Stromal cell of bone marrow (primary cell): Measurements from ENCODE around the gene PGC.

Source experiments
- DNase-seq: peaks from one replicate; pipeline ENCODE4 v3.0.0-alpha.2; 2012; ENCODE audit warnings: low read depth

Gene PGC

DNA sequence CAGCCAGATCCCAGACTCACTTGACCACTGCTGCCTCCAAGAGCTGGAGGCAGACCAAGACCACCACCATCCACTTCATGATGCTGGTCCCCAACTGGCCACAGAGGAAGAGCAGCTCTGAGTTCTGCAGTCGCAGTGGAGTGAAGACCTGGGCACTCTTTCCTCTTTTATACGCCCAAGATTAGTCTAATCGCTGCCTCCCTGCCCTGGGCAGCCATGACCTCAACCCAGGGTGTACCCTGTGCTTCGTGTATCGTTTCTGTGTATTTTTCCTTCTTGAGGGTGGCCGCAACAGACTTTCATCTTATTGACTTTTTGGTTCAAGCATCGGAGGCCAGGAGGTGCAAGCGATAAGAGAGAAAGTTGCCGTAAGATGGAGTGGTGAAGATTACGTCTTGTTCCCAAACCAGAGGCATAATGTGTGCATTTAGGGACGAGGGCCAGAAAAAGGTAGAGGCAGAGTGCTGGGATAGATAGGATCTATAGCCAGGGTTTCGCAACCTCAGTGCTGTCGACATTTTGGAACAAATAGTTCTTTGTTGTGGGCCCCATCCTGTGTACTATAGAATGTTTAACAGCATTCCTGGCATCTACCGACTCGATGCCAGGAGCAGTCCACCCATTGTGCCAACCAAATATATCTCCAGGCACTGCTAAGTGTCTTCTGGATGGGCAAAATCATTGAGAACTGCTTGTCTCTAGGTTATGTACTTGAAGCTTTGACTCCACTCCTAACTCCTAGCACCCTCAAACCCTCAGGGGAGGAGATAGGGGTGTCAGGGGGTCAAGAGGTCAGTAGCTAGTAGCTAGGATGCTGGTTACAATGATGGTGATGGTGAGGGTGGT, at the start of gene PGC:
Gene PGC, minus strand, starts transcription at position 142 of the 846 bp plus-strand sequence. Its CDS starts 63 bp downstream, at position 79.
- no peak for DNase-seq

DNA sequence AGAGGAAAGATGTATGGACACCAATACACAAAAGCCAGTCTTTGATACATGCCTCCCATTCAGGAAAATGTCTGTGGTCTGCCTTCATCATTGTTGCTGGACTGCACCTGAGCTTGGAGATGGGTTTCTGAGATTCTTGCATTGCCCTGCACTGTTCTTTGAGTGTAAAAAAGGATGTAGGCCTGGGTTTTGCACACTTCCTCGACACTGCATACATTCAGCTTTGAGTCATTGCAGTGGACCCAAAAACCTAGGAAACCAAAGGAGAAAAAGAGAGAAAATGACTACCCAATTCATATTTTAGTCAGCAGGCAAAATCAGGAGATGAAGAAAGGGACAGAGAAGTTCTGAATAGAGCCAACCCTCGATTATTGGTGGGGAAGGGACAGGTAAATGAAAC, 49.3 kb upstream of the PGC start:
- no peak for DNase-seq

DNA sequence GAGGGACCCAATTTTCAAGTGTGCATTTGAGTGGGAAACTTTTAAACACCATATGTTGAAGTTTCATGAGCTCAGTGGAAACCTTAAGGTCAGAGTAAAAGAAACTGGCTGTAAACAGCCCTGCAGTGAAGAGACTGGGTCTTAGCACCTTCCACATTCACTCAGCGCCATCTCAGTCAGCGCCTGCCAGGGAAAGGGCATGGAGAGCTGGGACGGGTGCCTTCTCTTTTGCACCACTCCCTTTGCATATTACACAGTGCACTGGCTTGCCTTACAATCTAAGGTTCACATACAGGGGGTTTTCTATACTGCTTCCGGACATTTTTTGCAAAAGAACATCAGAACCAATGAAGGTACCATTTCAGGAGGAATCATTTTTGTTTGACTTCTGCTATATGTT, 44.8 kb upstream of the PGC start:
- DNase-seq: no peak

DNA sequence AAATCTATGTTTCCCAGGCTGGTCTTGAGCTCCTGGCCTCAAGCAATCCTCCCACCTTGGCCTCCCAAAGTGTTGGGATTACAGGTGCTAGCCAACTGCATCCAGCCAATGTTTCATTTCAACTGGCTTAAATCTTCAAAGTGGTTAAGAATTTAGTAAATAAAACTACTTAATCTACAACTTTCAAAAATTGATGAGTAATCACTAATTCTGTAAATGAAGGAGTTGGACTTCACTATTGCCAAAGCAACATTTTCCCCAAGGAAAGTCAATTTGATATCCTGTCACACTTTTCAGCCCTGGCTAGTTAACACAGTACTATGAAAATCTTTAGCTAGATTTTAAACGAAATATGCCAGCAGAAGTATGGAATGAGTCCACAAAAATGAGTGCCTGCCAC, 44.1 kb upstream of the PGC start:
- DNase-seq: no peak

DNA sequence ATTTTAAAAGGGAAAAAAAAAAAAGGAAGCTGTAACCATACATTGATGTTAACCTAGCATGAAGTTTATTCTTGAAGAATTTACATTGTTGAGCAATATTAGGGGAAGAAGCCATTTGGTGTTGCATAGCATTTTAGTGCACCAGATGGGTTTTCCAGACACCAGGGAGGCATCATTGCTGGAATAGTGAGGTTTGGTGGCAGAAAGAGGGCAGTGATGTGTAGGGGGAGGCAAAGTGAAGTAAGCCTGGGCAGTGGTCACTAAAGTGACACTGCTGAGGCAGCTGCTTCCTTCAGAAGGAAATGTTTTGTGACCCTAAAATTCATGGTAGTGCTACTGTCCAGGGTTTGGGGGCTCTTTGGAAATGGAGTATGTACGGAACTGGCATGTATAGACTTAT, 42.8 kb upstream of the PGC start:
- DNase-seq: no peak

DNA sequence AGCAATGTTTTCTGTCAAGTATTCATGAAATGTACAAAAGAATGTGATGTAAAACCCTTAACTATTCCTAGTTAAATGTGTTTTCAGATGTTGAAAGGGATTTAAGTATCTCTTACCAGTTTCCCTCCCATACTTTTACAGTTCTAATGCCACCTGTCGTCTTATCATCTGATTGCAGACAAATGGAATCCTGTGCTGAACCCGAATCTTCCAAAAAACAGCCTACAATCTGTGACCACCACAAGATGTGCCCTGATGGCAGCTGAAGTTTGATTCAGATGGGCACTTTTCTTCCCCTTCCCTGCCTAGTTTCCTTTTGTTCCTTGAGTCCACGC, 42.2 kb upstream of the PGC start:
- DNase-seq: no peak

DNA sequence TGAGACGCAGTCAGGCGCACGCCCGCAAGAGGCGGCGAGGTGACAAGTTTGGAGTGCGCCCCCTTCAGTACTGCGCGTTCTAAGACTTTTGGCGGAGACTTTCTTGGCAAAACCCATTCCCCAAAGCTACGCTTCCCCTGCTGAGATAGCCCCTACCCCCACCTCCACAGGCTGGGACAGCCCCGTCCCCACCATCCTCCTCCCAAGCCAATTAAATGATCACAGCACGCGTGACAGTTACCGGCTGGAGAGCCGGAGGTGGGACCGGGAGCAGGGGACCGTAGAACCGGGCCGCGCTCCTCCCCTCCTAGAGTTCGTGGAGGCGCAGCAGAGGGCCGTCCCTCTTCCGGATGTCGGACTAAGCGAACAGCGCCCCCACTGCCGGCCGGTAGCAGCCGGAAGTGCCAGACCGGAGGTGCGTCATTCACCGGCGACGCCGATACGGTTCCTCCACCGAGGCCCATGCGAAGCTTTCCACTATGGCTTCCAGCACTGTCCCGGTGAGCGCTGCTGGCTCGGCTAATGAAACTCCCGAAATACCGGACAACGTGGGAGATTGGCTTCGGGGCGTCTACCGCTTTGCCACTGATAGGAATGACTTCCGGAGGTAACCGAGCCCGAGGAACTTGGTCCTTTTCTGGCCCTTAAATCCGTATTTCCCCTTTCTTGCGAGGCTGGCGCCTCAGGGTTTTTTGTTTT, 40.2 kb upstream of the PGC start, which contains the start of gene TOMM6:
Gene TOMM6, plus strand, starts transcription at position 476 of the 699 bp plus-strand sequence. Its CDS starts 4 bp downstream, at position 480.
- peak; percentile 86 for DNase-seq

DNA sequence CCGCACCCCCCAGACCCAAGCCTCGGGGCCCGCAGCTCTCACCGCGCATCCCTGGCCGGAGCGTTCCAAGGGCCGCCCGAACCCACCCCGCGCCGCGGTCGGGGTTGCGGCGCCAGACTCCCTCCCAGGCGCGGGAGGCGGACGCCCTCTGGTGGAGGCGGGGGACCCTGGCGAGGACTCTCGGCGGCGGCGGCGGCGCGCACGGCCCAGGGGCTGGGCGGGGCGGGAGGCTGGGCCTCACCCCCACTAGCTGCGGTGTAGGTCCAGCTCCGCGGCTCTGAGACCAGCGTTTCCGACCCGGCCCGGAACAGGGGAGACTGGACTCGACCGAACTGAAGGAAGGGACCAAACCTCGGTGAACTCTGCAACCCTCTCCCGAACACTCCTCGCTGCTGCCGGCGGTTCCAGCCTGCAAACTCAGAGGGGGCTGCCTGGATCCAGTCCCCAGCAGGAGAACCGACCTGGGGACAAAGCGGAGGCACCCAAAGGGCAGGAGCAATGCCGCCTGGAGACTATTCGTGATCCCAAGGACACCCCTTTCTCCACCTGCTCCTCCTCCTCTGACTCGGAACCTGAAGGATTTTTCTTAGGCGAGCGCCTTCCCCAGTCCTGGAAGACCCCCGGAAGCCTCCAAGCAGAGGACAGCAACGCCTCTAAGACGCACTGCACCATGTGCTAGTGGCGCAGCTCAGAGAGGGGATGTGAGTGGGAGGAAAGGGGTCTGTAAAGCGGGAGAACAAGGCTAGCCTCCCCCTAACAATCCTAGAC, 39.4 kb upstream of the PGC start:
- peak; percentile 64 for DNase-seq

DNA sequence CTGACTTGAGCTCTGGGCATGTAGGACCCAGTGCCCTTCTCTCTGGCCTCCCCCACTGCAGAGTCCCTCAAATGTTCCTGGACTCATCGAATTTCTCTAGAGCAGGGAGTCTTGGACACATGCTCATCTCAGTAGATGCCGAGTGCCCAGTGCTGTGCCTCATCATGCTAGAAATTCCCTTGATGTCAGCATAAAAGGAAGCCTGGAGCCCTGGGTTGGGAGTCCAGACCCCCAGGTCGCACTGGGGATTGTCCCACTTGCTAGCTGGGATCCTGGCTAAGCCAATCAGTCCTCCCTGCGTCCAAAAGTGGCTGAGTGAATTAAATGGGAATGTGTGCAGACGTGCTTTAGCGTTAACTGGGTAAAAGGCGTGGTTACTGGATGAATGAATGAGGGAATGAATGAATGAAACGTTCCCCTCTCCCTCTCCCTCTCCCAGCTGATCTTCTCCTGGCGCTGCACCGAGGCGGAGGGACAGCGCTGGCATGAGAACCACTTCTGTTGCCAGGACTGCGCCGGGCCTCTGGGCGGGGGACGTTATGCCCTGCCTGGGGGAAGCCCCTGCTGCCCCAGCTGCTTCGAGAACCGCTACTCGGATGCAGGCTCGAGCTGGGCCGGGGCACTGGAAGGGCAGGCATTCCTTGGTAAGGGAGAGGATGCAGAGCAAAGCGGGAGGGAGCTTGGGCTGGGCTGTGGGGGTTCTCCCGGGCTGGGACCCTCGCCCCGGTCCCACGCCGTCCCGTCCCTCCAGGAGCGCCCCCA, 38.7 kb upstream of the PGC start:
- DNase-seq: no peak

DNA sequence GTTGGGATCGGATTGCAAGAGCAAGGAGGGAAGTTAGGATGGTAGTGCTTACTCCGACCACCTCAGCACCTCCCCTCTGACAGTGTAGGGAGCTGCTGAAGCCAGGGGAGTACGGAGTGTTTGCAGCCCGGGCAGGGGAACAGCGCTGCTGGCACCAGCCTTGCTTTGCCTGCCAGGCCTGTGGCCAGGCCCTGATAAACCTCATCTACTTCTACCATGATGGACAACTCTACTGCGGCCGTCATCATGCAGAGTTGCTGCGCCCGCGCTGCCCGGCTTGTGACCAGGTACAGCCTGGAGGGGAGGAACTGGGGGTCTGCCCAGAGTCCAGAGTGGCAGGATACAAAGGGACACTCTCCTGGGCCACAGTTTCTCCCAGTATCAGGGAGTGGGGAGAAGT, 38.1 kb upstream of the PGC start:
- DNase-seq: no peak

DNA sequence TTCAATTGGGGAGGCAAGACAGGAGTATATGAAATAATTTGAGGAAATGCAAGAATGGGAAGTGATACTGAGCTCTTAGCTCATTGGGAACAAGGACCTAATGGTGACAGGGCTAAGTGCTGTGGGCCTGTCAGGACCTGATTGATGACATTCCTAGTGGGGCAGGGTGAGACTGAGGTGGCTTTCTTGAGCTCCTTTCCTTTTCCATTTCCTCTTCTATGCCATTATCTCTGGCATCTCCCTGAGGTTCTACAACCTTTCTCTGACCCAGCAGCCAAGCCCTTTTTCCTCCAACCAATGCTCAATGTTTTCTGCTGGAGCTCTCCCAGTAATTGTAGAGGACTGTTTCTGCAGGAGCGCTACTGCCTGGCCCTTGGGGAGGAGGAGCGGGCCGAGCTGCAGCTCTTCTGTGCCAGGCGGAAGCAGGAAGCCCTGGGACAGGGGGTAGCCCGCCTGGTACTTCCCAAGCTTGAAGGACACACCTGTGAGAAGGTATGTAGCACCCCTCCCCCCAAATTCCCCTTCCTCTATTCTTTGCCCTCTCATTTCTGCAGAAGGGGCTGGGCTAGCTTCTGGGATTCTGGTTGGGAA, 37.5 kb upstream of the PGC start:
- no peak for DNase-seq

DNA sequence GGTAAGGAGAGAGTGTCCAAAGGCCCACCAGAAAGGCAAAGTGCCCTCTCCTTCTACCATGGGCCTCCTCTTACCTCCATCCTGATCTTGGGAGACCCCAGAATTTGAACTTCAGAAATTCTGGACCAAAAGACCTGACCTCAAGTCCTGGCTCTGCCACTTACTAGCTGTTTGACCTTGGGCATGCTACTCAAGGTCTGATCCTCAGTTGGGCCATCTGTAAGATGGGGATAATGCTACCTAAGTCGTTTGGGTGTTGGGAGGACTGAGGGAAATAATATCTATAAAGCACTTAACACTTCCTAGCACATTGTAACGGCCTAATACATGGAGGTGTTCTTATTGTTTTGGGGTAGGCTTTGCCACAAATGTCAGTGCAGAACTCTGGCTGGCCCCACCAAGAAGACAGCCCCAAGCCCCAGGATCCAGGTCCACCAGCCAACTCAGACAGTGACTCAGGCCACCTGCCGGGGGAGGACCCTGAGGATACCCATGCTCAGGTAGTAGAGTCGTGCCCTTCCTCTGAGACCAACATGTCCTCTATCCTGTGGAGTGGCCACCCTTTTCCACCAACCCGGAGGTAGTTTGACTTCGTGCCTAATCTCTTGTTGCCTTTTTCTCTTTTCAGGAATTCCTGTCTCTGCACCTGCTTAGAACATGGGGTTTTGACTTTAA, 36.0 kb upstream of the PGC start:
- DNase-seq: no peak

DNA sequence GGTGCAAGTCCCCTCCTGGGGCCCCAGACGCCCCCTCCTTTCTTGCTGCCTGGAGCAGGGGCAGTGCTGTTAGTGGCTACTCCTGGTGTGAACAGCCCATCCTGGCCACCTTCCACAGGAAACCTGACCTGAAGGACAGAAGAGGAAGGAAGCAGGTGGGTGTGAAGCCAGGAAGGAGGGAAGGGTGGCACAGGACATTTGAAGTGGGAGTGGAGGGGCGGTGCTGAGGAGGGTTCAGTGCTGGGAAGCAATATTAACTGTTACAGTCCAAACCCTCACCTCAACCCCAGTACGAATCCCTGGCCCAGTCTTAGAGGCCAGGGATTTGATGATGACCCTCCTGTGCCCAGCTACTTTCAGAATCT, 34.2 kb upstream of the PGC start:
- DNase-seq: no peak

DNA sequence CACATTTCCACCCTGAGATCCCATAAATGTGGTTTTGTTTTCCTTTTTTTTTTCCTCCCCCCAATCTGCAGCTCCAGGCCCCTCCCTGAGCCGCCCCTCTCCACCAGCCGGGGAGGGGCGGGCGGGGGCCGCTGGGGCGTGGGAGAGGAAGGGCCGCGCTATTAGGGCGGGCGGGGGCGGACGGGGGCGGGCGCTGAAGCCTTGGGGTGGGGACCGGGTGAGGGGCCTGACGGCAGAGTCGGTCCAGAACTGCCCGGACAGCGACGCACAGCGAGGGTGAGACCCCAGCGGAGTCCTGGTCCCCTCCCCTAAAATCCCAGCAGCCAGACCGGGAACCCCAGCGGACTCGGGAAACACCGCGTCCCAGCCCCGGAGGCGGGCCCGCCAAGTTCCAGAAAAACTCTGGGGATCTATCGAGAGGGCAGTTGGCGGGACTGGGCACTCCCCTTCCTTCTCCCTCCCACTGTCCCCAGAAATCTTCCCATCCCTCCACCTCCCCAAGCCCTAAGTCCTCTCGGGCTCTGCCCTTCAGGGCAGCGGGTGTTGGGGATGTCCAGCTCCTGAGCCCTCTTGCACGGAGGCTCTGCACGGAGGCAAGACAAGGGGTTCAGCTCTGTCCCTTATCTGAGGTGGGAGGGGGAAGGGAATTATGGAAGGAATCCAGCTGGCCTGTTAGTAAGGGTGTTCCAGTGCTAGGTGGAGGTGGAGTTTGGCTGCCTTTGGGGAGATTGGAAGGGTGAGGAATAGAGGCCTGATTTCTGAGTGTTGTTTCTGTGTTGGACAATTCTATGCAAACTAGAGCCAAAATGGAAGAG, 33.6 kb upstream of the PGC start, which contains the start of gene PRICKLE4:
Gene PRICKLE4, plus strand, starts transcription at position 232 of the 815 bp plus-strand sequence. CDS start 2,692 bp downstream, outside the sequence.
- no peak for DNase-seq

DNA sequence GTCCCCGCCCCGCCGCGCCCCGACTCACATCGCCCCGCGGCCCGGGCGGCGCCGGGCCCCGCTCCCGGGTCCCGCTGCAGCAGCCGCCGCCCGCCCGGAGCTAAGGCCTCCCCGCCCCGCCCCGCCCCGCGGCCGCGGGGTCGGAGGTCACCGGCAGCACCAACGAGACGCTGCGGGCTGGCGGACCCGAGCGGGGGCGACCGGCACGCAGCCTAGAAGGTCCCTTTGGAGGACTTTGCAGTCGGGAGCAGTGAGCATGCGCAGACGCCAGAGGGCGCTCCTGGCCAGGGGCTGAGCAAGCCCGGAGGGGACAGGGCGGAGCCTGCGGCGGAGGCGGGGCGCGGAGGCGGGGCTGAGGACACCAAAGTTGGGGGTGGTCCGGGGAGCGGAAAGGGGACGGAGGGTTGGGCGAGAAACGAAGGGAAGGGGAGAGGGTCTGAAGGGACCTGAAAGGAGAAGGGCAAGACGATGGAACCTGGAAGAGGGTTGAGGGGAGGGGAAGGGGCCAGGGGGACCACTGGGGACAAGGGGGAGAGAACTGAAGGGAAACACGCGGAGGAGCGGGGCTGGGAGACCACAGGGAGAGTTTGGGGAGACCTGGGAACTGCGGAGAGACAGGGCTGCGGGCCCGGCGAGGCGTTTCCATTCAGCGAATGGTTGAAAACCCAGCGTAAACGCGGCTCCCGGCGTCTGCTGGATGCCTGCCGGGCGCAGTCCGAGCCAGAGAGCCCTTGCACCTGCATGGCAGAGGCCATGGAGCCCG, 32.8 kb upstream of the PGC start, which contains the start of gene FRS3:
Gene FRS3, minus strand, starts transcription at position 113 of the 763 bp plus-strand sequence. CDS start 2,913 bp downstream, outside the sequence.
- peak; percentile 87 for DNase-seq

DNA sequence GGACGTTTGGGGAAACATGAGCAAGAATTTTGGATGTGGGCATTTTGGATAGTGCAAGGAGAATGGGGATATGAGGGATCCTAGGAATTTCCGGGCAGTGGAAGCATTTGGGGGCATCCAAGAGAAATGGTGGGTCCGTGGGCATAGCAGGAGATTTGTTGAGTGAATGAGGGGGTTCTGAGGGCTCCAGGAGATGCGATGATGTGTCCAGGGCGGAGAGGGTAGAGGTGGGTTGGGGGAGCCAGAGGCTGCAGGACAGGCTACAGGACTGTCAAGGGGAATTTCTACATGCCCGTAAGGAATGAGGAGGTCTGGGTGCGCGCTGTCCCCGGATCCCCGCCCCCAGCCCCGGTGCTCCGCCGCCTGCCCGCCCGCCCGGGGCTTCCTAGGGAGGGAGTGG, 32.1 kb upstream of the PGC start:
- no peak for DNase-seq

DNA sequence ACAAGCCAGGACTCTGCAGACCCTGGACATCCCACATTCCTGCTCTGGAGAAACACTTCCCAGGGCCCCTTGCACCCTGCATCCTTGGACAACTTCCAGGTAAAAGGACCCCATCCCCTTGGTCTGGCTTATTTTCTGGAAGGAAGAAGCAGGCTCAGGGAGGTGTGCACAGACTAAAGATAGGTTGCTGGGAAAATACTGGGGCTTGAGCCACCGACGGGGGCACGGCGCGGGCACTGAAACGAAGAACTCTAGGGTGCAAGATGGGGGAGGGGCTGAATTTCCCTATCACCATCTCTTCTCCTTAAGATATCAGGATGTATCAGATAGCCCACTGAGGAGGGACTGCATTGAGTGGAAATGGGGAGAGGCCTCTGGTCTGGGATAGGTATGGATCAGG, 31.7 kb upstream of the PGC start:
- DNase-seq: no peak

DNA sequence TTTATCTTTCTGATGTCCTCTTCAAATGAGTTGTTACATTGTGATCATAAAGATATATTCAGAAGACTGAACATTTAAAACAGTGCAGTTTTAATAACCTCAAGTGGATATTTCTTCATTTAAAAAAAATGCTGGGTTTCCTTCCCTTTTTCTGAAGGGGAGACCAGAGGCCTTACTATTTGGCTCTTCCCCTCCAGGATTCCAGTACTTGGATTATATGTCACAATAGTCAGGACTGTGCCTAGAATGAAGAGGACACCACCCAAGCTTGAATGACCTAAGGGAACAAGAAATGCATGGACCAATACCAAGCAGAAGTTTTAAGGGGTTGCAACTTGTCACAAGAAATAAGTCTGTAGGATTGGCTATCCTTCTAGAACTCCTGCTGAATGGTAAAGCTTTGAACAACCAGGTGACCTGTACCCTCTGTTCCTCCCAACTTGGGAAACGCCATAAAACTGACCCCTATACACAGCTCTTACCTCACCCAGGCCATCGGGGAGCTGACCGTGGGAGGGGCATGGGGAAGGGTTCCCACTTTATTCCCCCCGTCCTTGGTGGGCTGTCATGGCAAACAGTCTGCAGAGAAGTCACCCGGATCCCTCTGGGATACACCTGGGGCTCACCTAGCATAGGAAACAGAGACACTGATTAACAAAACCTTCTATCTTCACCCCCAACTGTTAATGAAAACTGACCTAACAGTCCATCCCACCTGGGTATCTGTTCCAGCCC, 30.5 kb upstream of the PGC start:
- no peak for DNase-seq
